ENCODE data around the gene CCDC57. TPM values are rescaled to one million over a fixed set of nuclear protein-coding genes. Genes with fewer than 3 reads are reported as not detected.

Gene CCDC57
- total and polyA plus RNA-seq, 8 donors, result 19.6 to 176 (median 25.4) TPM

DNA sequence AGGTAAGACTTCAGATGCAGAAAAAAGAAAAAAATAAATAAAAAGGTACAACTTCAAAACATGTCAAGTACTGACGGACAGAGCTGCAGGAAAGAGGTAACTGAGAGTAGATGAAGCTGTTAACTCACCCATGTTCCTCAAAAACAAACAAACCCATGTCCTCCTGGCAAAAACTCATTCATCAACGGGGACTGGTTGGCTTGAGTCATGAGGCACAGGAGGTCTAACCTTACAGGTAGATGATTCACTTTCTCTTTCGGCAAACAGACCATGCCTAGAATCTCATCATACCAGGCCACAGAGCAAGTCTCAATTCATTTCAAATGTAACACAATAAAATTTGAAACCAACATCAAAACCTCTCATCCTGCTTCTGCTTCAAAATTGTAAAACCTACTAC, 102.3 kb downstream of the CCDC57 start:
- ATAC-seq (peak in 3 of 4 donors; percentile 40 to 63 (median 54)), FAIRE-seq (no peak), DNase-seq (no peak)
- Histone ChIP-seq H3K36me3 (no peaks in the 10 kb centered on the region), H3K27ac (peak overlapping the region in 2 of 4 donors; percentile 7 to 19), H3K27me3 (no peaks in the 10 kb centered on the region), H3K4me3 (no peak overlapping the region), H3K9me3 (no peaks in the 10 kb centered on the region), H3K4me1 (peaks cover 0 to 6% (median 4%) of the 10 kb centered on the region in 3 donors)
- WGBS, 2 donors, result 62 to 65% methylated on average over 3 of the region's 3 CpGs
- intact Hi-C loops (cut with DNase I), result no loop called here
- TF ChIP-seq, protein P1, sequence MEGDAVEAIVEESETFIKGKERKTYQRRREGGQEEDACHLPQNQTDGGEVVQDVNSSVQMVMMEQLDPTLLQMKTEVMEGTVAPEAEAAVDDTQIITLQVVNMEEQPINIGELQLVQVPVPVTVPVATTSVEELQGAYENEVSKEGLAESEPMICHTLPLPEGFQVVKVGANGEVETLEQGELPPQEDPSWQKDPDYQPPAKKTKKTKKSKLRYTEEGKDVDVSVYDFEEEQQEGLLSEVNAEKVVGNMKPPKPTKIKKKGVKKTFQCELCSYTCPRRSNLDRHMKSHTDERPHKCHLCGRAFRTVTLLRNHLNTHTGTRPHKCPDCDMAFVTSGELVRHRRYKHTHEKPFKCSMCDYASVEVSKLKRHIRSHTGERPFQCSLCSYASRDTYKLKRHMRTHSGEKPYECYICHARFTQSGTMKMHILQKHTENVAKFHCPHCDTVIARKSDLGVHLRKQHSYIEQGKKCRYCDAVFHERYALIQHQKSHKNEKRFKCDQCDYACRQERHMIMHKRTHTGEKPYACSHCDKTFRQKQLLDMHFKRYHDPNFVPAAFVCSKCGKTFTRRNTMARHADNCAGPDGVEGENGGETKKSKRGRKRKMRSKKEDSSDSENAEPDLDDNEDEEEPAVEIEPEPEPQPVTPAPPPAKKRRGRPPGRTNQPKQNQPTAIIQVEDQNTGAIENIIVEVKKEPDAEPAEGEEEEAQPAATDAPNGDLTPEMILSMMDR (IDR thresholded peaks at IDR 0.05), result no peak

DNA sequence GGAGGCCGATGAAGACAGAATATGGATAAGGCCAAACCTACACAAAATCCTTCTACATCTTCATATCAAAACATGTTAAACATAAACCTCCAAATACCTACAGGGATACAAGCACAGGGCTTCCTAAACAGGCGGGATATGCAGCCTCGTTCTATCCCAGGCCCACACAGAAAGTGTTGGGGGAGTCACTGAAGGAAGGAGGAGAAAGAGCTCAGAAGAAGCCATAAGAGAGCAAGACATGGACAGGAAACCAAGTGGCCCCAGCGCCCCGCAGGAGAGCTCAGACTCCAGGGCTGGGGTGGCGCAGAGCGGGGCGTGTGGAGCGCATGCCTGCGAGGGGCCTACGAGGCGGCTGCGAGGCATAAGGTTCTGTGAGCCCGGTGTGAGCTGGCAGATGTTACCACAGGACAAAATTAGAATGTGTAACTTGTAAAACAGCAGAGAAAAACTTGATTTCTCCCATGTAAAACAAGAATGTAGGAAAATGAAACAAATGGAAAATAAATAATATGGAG, 103.6 kb downstream of the CCDC57 start:
- intact Hi-C loops (cut with DNase I), result no loop called here

DNA sequence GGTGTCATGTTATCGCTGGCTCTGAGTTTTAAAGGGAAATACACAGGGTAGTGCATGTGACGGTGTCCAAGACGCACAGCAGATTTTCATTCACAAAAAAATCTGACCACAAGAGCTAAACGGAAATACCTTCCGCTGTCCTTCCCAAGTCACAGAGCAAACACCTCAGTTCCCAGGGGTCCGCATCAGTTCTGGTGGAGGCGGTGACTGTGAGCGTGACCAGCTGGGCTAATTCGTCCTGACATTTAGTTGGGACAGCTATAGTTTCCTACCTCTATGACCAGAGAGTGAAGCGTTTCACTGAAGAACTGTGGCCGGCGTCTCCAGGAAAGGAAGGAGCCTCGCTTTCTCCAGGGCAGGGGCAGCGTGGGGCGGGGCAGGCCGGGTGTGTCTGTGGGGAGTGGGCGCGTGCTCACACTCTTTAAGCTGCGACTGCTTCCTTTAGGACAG, 104.1 kb downstream of the CCDC57 start:
- ATAC-seq (no peak), DNase-seq (no peak), FAIRE-seq (no peak)
- no peak overlapping the region for H3K4me3 ChIP-seq
- WGBS, 2 donors, result 90 to 91% methylated on average over 19 of the region's 19 CpGs
- intact Hi-C loops (cut with DNase I), result no loop called here
- no peak overlapping the region for H3K27ac ChIP-seq
- no peaks in the 10 kb centered on the region for H3K36me3 ChIP-seq
- TF ChIP-seq, protein P1 (IDR thresholded peaks at IDR 0.05), result no peak
- H3K4me1 ChIP-seq, result peaks cover 4 to 6% (median 4%) of the 10 kb centered on the region in 3 donors
- H3K27me3 ChIP-seq, result no peaks in the 10 kb centered on the region
- H3K9me3 ChIP-seq, result no peaks in the 10 kb centered on the region

More for the DNA sequence above, 103.6 kb downstream of the CCDC57 start:
- Histone ChIP-seq H3K4me1 (peaks cover 0 to 6% (median 4%) of the 10 kb centered on the region in 3 donors), H3K4me3 (no peak overlapping the region), H3K27ac (no peak overlapping the region), H3K36me3 (no peaks in the 10 kb centered on the region), H3K9me3 (no peaks in the 10 kb centered on the region), H3K27me3 (no peaks in the 10 kb centered on the region)
- TF ChIP-seq, protein P1 (IDR thresholded peaks at IDR 0.05), result no peak
- DNase-seq (peak in 1 of 6 donors; percentile 49), FAIRE-seq (no peak), ATAC-seq (no peak)
- 94 to 97% methylated on average over 14 of the region's 14 CpGs for WGBS, 2 donors

DNA sequence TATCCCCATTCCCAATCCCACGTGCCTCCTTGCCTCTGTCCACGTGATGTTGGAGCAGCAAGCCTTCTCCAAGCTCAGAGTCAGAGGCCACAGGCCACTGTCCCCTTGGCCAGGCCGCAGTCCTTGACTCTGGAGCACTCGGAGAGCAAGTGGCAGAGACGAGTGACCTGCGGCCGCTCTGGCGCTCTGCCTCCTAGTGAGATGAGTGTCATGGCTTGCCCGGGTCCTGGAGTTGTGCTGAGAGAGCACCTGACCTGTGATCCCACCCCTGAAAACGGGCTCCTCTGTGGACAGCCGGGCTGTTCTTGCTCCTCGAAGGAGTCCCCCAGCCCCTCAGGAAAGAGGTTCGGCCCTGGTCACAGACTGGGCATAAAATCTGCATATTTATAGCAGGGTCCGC, 104.6 kb downstream of the CCDC57 start:
- FAIRE-seq (no peak), DNase-seq (peak in 3 of 6 donors; percentile 27 to 67 (median 47)), ATAC-seq (no peak)
- intact Hi-C loops (cut with DNase I), result no loop called here
- H3K27ac ChIP-seq, result no peak overlapping the region
- no peak overlapping the region for H3K4me3 ChIP-seq
- 88 to 90% methylated on average over 14 of the region's 14 CpGs for WGBS, 2 donors
- H3K9me3 ChIP-seq, result no peaks in the 10 kb centered on the region
- H3K4me1 ChIP-seq, result peaks cover 4 to 6% (median 4%) of the 10 kb centered on the region in 3 donors
- no peaks in the 10 kb centered on the region for H3K27me3 ChIP-seq
- H3K36me3 ChIP-seq, result no peaks in the 10 kb centered on the region
- TF ChIP-seq, protein P1 (IDR thresholded peaks at IDR 0.05), result no peak

DNA sequence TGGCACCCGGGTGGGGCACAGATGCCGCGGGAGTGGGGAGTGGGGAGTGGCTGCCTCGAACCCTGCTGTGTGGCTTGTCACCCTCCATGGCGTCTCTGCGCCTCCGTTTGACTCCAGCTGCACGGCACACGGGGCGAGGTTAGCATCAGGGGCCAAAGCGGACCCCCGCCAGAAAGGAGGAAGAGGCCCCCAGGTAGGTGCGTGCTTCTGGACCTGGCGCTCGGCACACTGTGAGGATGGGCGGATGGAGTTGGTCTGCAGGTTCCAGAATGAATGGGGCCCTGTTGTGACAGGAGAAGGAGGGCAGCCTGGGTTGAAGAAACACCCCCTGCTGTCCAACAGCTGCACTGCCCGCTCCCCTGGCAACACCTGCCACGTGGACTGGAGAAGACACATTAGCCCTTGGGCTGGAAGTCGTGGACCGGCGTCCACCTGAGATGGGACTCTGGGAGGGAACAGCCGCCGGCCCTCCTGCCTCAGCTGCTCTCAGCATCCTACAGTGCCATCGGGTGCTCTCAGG, 105.2 kb downstream of the CCDC57 start:
- Histone ChIP-seq H3K9me3 (no peaks in the 10 kb centered on the region), H3K36me3 (no peaks in the 10 kb centered on the region), H3K27me3 (no peaks in the 10 kb centered on the region), H3K4me1 (peaks cover 4 to 6% (median 4%) of the 10 kb centered on the region in 3 donors), H3K27ac (peak overlapping the region in 1 of 4 donors; percentile 68), H3K4me3 (no peak overlapping the region)
- FAIRE-seq (no peak), ATAC-seq (peak in 1 of 4 donors; percentile 7), DNase-seq (peak in 3 of 6 donors; percentile 25 to 76 (median 53))
- intact Hi-C loops (cut with DNase I), result no loop called here
- TF ChIP-seq, protein P1 (IDR thresholded peaks at IDR 0.05), result no peak
- 82 to 86% methylated on average over 24 of the region's 24 CpGs for WGBS, 2 donors
